Activated naive CD4-positive, alpha-beta T cell treated with anti-CD3 and anti-CD28 coated beads, Interleukin-2, amount 10 ng/mL, durations not matched to agents 5 hours and 36 hours (primary cell): ENCODE measurements around the gene PPFIBP1. TPM values are rescaled to one million over a fixed set of nuclear protein-coding genes. Genes with fewer than 3 reads are reported as not detected.

ENCODE experiments used
- total RNA-seq, 2 experiments: library from RNA; stranded (reverse); gene quantifications; one replicate each; pipeline ENCODE4 v1.2.3, GENCODE V29; 2021

The PPFIBP1 gene
- 10 to 100 TPM; 17.0 to 17.7 TPM for total RNA-seq

DNA sequence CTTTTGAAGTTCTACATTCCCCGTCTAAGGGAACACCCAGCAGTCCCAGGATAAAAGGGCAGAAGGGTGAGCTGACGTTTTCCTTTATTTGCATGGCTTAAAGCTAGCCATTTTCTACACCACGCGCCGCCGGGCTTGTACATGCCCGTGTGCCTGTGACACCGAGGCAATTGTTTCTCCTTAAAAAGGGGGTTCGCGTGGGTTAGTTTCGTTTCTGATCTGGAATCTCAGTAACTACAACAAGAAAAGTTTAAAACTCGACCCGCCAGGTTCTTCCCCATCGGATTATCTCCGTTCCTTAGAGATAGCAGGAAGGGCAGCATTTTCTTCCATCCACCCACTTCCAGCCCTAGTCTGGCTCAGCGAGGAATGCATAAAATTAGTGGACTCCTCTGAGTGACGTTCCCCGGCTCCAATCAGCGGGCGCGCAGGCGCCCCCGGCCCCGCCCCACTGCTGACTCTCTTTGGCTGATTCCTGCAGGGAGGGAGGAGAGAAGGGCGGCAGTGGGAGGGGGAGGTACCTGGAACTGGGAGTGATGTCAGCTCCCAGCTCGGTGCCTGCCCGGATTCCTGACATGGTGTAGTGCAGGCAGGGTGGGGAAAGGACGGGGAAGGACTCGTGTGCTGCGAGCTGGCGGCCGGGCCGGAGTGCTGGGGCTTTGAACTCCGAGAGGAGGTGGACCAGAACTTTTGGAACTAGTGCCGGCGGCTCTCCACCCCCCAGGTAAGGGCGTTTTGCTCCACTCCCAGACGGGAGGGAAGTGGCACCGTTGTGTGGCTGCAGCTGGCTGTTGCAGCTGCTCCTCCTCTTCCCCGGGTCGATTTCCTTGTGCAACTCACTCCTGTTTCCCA lies at the start of gene PPFIBP1:
Gene PPFIBP1 (plus strand): TSS at position 565 of the 852 bp plus-strand sequence. CDS start 109,191 bp downstream, outside the sequence.

DNA sequence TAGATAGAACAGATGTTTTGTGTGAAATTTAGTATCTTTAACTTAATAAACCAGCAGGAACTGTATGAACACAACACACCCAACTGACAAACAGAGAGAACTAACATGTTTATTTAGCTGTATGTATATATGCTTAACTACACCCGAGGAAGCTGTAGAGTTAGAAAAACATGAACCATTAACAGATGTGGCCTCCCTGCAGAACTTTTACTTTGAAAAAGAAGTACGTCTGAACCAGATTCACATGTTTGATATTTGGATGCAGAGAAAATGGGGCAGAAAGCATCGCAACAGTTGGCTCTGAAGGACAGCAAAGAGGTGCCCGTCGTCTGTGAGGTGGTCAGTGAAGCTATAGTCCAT lies 172.3 kb downstream of the PPFIBP1 start, which contains the start of gene REP15:
Gene REP15 (plus strand): TSS at position 155 of the 360 bp plus-strand sequence. CDS start 116 bp downstream, at position 271.

GRCh38 chr12:27710592-27711316 lies 186.7 kb downstream of the PPFIBP1 start, which contains the start of gene MRPS35:
Gene MRPS35 (plus strand): TSS chr12:27710832. CDS start chr12:27710844, 12 bp downstream.

Other genes with a start within 250 kb of the PPFIBP1 start
- 10 to 100 TPM; 11.6 to 12.1 TPM for gene BMAL2, start 191.4 kb upstream of the PPFIBP1 start, total RNA-seq
- under 1 TPM; 0.18 to 0.34 TPM for gene SMCO2, start 77.5 kb upstream of the PPFIBP1 start, total RNA-seq
- gene REP15, start 172.2 kb downstream of the PPFIBP1 start, total RNA-seq = under 1 TPM; 0.38 to 0.43 TPM
- gene MRPS35, start 186.6 kb downstream of the PPFIBP1 start, total RNA-seq = 10 to 100 TPM; 32.2 to 32.8 TPM